Measurements from ENCODE around the gene LRRC36.

DNA sequence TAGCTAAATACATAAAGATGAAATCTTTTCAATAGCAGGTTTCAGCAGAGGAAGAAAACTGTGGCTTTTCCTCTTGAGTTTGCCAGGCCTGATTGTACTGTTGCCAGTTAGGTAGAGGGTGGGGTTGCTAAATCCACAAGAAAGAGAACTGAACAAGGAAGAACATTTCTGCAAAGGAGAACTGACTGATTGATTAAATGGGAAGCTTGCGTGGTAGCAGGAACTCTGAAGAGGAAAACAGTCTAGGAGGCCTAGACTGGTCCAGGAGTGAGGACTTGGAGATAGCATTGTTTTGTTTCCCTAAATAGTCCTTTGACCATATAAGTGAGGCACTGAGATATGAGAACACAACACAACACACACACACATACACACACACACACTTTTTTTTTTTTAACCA is 18.8 kb downstream of the LRRC36 start:
- no peak for TF ChIP-seq ZNF521 (tag by site-specific recombination; IDR thresholded peaks at IDR 0.05)
- TF ChIP-seq ZNF843 (tag by site-specific recombination; IDR thresholded peaks at IDR 0.05) = no peak
- no peak for TF ChIP-seq HOXA7 (CRISPR knock-in tag; IDR thresholded peaks at IDR 0.05; ENCODE audit: borderline replicate concordance)
- no peak for TF ChIP-seq CTCF (tag by site-specific recombination; IDR thresholded peaks at IDR 0.05)
- TF ChIP-seq ZNF747 (tag by site-specific recombination; IDR thresholded peaks at IDR 0.05) = no peak
- TF ChIP-seq, protein P1, sequence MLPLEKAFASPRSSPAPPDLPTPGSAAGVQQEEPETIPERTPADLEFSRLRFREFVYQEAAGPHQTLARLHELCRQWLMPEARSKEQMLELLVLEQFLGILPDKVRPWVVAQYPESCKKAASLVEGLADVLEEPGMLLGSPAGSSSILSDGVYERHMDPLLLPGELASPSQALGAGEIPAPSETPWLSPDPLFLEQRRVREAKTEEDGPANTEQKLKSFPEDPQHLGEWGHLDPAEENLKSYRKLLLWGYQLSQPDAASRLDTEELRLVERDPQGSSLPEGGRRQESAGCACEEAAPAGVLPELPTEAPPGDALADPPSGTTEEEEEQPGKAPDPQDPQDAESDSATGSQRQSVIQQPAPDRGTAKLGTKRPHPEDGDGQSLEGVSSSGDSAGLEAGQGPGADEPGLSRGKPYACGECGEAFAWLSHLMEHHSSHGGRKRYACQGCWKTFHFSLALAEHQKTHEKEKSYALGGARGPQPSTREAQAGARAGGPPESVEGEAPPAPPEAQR (tag by site-specific recombination; IDR thresholded peaks at IDR 0.05) = no peak
- TF ChIP-seq ZNF777 (tag by site-specific recombination; IDR thresholded peaks at IDR 0.05; ENCODE audit: borderline replicate concordance) = no peak
- no peak for TF ChIP-seq ZNF707 (tag by site-specific recombination; IDR thresholded peaks at IDR 0.05)
- no peak for TF ChIP-seq ZNF175 (tag by site-specific recombination; IDR thresholded peaks at IDR 0.05)
- no peak for TF ChIP-seq ZNF274 (IDR thresholded peaks at IDR 0.05; ENCODE audit: low read length)
- no peak for TF ChIP-seq ZNF274 (tag by site-specific recombination; IDR thresholded peaks at IDR 0.05; ENCODE audit: borderline replicate concordance)
- TF ChIP-seq, protein P2, sequence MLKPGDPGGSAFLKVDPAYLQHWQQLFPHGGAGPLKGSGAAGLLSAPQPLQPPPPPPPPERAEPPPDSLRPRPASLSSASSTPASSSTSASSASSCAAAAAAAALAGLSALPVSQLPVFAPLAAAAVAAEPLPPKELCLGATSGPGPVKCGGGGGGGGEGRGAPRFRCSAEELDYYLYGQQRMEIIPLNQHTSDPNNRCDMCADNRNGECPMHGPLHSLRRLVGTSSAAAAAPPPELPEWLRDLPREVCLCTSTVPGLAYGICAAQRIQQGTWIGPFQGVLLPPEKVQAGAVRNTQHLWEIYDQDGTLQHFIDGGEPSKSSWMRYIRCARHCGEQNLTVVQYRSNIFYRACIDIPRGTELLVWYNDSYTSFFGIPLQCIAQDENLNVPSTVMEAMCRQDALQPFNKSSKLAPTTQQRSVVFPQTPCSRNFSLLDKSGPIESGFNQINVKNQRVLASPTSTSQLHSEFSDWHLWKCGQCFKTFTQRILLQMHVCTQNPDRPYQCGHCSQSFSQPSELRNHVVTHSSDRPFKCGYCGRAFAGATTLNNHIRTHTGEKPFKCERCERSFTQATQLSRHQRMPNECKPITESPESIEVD (tag by site-specific recombination; IDR thresholded peaks at IDR 0.05) = no peak
- no peak for TF ChIP-seq ZNF792 (tag by site-specific recombination; IDR thresholded peaks at IDR 0.05)
- TF ChIP-seq ZNF654 (tag by site-specific recombination; IDR thresholded peaks at IDR 0.05; ENCODE audit: low read depth) = no peak
- no peak for TF ChIP-seq ZNF560 (tag by site-specific recombination; IDR thresholded peaks at IDR 0.05; ENCODE audit: borderline replicate concordance)
